Loucy (cell line): Measurements from ENCODE around the gene RRAS2.
A peak's percentile ranks its signal among the peaks of the same experiment; 100 is the strongest.

ENCODE experiments used
- H2AFZ ChIP-seq: fragments of 200-600 bp; sonication (generic); 2 replicates; pipeline ENCODE4 v1.6.0; 2016; ENCODE audit warnings: antibody characterized with exemption, mild to moderate bottlenecking, low read length, moderate library complexity
- H3F3A ChIP-seq: fragments of 200-600 bp; 2 replicates; pipeline ENCODE4 v1.6.0; 2016; ENCODE audit warnings: antibody characterized with exemption, low read depth, mild to moderate bottlenecking
- H3K27me3 ChIP-seq: fragments of 200-600 bp; sonication (generic); 2 replicates; pipeline ENCODE4 v1.6.1; 2014; ENCODE audit warnings: low read length, mild to moderate bottlenecking; ENCODE audit not compliant: insufficient read depth, poor library complexity, severe bottlenecking
- H3K36me3 ChIP-seq: fragments of 200-600 bp; sonication (generic); 2 replicates; pipeline ENCODE4 v1.6.1; 2016; ENCODE audit warnings: low read length; ENCODE audit not compliant: insufficient read depth
- H3K4me1 ChIP-seq: fragments of 200-600 bp; sonication (generic); 2 replicates; pipeline ENCODE4 v1.5.1; 2014; ENCODE audit warnings: low read length, mild to moderate bottlenecking; ENCODE audit not compliant: insufficient read depth, poor library complexity, severe bottlenecking
- H3K4me2 ChIP-seq: fragments of 200-600 bp; sonication (generic); 2 replicates; pipeline ENCODE4 v1.6.0; 2014; ENCODE audit warnings: antibody characterized with exemption, low read length, low read depth, mild to moderate bottlenecking; ENCODE audit not compliant: poor library complexity, severe bottlenecking
- H3K4me3 ChIP-seq: fragments of 200-600 bp; sonication (generic); 2 replicates; pipeline ENCODE4 v1.5.1; 2014; ENCODE audit warnings: low read length, mild to moderate bottlenecking, mixed read lengths; ENCODE audit not compliant: poor library complexity, severe bottlenecking
- H3K79me2 ChIP-seq: fragments of 200-600 bp; sonication (generic); 2 replicates; pipeline ENCODE4 v1.6.1; 2014; ENCODE audit warnings: low read length; ENCODE audit not compliant: insufficient read depth
- H3K9ac ChIP-seq: fragments of 200-600 bp; sonication (generic); 2 replicates; pipeline ENCODE4 v1.6.0; 2014; ENCODE audit warnings: mild to moderate bottlenecking, low read depth, low read length, moderate library complexity; ENCODE audit not compliant: poor library complexity, severe bottlenecking
- H3K9me2 ChIP-seq: fragments of 200-600 bp; sonication (generic); replicated peaks from 2 replicates; pipeline ENCODE4 v1.6.1; 2016; ENCODE audit warnings: low read depth, low read length, mixed read lengths
- H3K9me3 ChIP-seq: fragments of 200-600 bp; sonication (generic); 2 replicates; pipeline ENCODE4 v1.6.1; 2014; ENCODE audit warnings: mild to moderate bottlenecking, antibody characterized with exemption, low read length, low read depth; ENCODE audit not compliant: insufficient read depth
- H4K20me1 ChIP-seq: fragments of 200-600 bp; sonication (generic); 2 replicates; pipeline ENCODE4 v1.6.0; 2014; ENCODE audit warnings: antibody characterized with exemption, low read length, mild to moderate bottlenecking; ENCODE audit not compliant: insufficient read depth, poor library complexity, severe bottlenecking
- CTCF ChIP-seq: fragments of 200-600 bp; sonication (generic); conservative IDR thresholded peaks from 2 replicates; pipeline ENCODE4 v1.5.1; 2014; ENCODE audit warnings: mild to moderate bottlenecking, antibody characterized with exemption, low read length
- EZH2phosphoT487 ChIP-seq: fragments of 200-600 bp; IDR thresholded peaks from 2 replicates; pipeline ENCODE4 v1.6.1; 2018; ENCODE audit warnings: antibody characterized with exemption, mild to moderate bottlenecking, moderate library complexity, borderline replicate concordance

RRAS2 gene

GRCh38 chr11:14235701-14236100 lies 123.3 kb downstream of the RRAS2 start:
- H3K4me1 ChIP-seq = no peaks in the 10 kb centered on the region

GRCh38 chr11:14234446-14234845 lies 124.5 kb downstream of the RRAS2 start:
- Histone ChIP-seq H3K79me2 (no peaks in the 10 kb centered on the region), H2AFZ (no peak overlapping the region), H3K4me3 (no peak overlapping the region), H3K9ac (no peak overlapping the region), H4K20me1 (no peaks in the 10 kb centered on the region), H3K4me2 (no peak overlapping the region), H3F3A (no peaks in the 10 kb centered on the region), H3K36me3 (no peaks in the 10 kb centered on the region), H3K4me1 (no peaks in the 10 kb centered on the region), H3K27me3 (no peaks in the 10 kb centered on the region), H3K9me2 (no peaks in the 10 kb centered on the region), H3K9me3 (no peaks in the 10 kb centered on the region)
- TF ChIP-seq EZH2phosphoT487 = no peak
- no peak for TF ChIP-seq CTCF

More at GRCh38 chr11:14235701-14236100, 123.3 kb downstream of the RRAS2 start:
- Histone ChIP-seq H3K27me3 (no peaks in the 10 kb centered on the region), H3K9me2 (no peaks in the 10 kb centered on the region), H3K36me3 (no peaks in the 10 kb centered on the region), H3K9ac (no peak overlapping the region), H3K79me2 (no peaks in the 10 kb centered on the region), H2AFZ (no peak overlapping the region), H3F3A (no peaks in the 10 kb centered on the region), H3K4me2 (no peak overlapping the region), H3K4me3 (no peak overlapping the region), H4K20me1 (no peaks in the 10 kb centered on the region), H3K9me3 (no peaks in the 10 kb centered on the region)
- no peak for TF ChIP-seq EZH2phosphoT487
- no peak for TF ChIP-seq CTCF

- Histone ChIP-seq H3K4me1 (no peaks in the 10 kb centered on the region), H3K27me3 (no peaks in the 10 kb centered on the region), H2AFZ (no peak overlapping the region), H3K9ac (no peak overlapping the region), H3K4me3 (no peak overlapping the region), H3K9me2 (no peaks in the 10 kb centered on the region), H3K9me3 (no peaks in the 10 kb centered on the region), H3K4me2 (no peak overlapping the region), H4K20me1 (no peaks in the 10 kb centered on the region), H3F3A (no peaks in the 10 kb centered on the region), H3K79me2 (no peaks in the 10 kb centered on the region), H3K36me3 (no peaks in the 10 kb centered on the region)
- TF ChIP-seq EZH2phosphoT487 (no peak), CTCF (peak; percentile 57)
These were observed 126.3 kb downstream of the RRAS2 start for GRCh38 chr11:14232652-14233051.
